Measurements from ENCODE around the gene PPTC7. TPM values are rescaled to one million over a fixed set of nuclear protein-coding genes. Genes with fewer than 3 reads are reported as not detected.

The PPTC7 gene
- total RNA-seq, 2 experiments from 2014 or later, result 25.7 to 29.2 TPM

DNA sequence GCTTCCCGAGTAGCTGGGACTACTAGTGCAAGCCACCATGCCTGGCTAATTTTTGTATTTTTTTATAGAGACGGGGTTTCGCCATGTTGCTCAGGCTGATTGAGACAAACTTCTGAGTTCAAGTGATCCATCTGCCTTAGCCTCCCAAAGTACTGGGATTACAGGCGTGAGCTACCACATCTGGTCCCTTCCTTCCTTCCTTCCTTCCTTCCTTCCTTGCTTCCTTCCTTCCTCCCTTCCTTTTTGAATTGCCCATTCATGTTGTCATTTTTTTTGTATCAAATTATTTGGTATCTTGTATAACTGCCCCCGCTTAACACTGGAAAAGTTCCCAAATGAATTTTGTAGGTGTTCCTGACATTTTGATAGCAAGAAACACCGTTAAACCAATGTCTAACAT, 69.3 kb downstream of the PPTC7 start:
- CTCF ChIA-PET, result interaction anchor here (0.5 to 2.7 kb wide), 6 partner anchors 11 to 88 kb away, joined by 3 to 11 read pairs (median 8); partner anchors contain the start of genes FAM216A, RAD9B and VPS29

DNA sequence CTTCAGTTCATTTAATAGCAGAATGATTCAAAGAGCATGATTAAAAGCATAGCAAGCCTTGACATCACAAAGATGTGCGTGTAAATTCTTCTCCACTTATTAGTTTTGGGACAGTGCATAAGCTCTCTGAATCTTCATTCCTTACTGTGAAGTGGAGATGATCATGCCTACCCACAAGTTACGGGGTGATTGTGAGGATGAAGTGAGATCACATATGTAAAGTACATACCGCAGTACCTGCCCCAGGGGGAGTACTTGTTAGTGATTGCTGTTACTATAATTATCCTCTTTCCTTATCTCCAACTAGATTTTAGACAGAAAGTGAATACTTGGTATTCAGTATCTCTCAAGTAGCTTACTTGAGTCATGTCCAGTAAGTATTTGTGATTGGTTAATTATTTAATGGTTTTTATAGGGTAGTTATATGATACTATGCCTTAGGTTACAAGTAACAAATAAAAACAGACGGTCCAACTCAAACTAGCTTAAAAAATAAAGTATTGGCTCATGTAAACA, 75.0 kb downstream of the PPTC7 start:
- CTCF ChIA-PET, result interaction anchor here (1.2 to 1.6 kb wide), 3 partner anchors 56 to 97 kb away, joined by 4 to 7 read pairs (median 4); no protein-coding TSS in a partner anchor
- H3K9me3 Mint-ChIP-seq, result no peaks in the 10 kb centered on the region
- H3K36me3 Mint-ChIP-seq (ENCODE audit: low read depth), result peaks cover 6% of the 10 kb centered on the region
- DNase-seq, result no peak
- no peak overlapping the region for H3K4me3 Mint-ChIP-seq
- POLR2A ChIA-PET, result no interaction called here
- H3K27ac Mint-ChIP-seq, result no peak overlapping the region
- H3K27me3 Mint-ChIP-seq, result no peaks in the 10 kb centered on the region
- peaks cover 4% of the 10 kb centered on the region for H3K4me1 Mint-ChIP-seq

More for the DNA sequence above, 69.3 kb downstream of the PPTC7 start:
- Mint-ChIP-seq H3K27ac (no peak overlapping the region), H3K4me1 (no peaks in the 10 kb centered on the region), H3K27me3 (no peaks in the 10 kb centered on the region), H3K9me3 (no peaks in the 10 kb centered on the region), H3K4me3 (no peak overlapping the region), H3K36me3 (ENCODE audit: low read depth) (no peaks in the 10 kb centered on the region)
- DNase-seq, result no peak
- POLR2A ChIA-PET, result no interaction called here

DNA sequence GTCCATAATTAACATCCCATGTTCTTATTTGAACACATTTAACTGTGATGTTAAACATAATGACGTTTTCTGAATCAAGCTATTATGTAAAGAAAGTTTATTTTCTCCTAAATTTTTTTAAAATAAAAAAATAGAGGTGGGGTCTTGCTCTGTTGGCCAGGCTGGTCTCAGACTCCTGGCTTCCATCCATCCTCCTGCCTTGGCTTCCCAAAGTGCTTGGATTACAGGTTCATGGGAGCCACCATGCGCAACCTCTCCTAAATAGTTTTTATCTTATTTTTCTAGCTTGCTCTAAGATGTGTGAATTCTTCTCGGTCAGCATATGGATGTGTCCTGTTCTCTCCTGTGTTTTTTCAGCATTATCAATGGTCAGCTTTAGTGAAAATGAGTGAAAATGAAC, 77.8 kb downstream of the PPTC7 start:
- Mint-ChIP-seq H3K4me3 (no peak overlapping the region), H3K27ac (no peak overlapping the region), H3K36me3 (ENCODE audit: low read depth) (peaks cover 23% of the 10 kb centered on the region), H3K9me3 (peaks cover 4% of the 10 kb centered on the region), H3K4me1 (peaks cover 20% of the 10 kb centered on the region), H3K27me3 (no peaks in the 10 kb centered on the region)
- DNase-seq, result no peak
- POLR2A ChIA-PET, result no interaction called here
- CTCF ChIA-PET, result interaction anchor here (1.4 to 2.9 kb wide), 2 partner anchors 55 to 74 kb away, joined by 3 to 7 read pairs; partner anchors contain the start of gene ARPC3

GRCh38 chr12:110503432-110503831, 79.7 kb downstream of the PPTC7 start:
- CTCF ChIA-PET, result interaction anchor here (1.3 to 2.9 kb wide), 6 partner anchors 10 to 112 kb away, joined by 3 to 10 read pairs (median 5); partner anchors contain the start of genes ARPC3 and TCTN1
- POLR2A ChIA-PET, result no interaction called here
- Mint-ChIP-seq H3K9me3 (peaks cover 4% of the 10 kb centered on the region), H3K27me3 (no peaks in the 10 kb centered on the region), H3K4me3 (no peak overlapping the region), H3K27ac (peak overlapping the region; percentile 96), H3K4me1 (peaks cover 39% of the 10 kb centered on the region), H3K36me3 (ENCODE audit: low read depth) (peaks cover 35% of the 10 kb centered on the region)
- DNase-seq, result no peak

GRCh38 chr12:110501752-110502738, 81.1 kb downstream of the PPTC7 start, which contains the start of the genes RAD9B and VPS29:
Gene RAD9B, plus strand, starts transcription at chr12:110502331. Its CDS starts 7 bp downstream, at chr12:110502338.
Gene VPS29, minus strand, starts transcription at chr12:110502111. Its CDS starts 60 bp downstream, at chr12:110502051.
- H3K4me3 Mint-ChIP-seq, result peak within 1 kb of the TSS; percentile 94
- H3K36me3 Mint-ChIP-seq (ENCODE audit: low read depth), result peaks cover 35% of the 10 kb centered on the region
- POLR2A ChIA-PET, result interaction anchor here (0.6 to 1.7 kb wide), 2 partner anchors 52 to 112 kb away, joined by 3 to 7 read pairs; partner anchors contain the start of genes ARPC3 and TCTN1
- H3K9me3 Mint-ChIP-seq, result peaks cover 4% of the 10 kb centered on the region
- CTCF ChIA-PET, result interaction anchor here (0.5 to 2.7 kb wide), 11 partner anchors 8 to 104 kb away, joined by 3 to 12 read pairs (median 4); partner anchors contain the start of genes ARPC3, FAM216A and GPN3
- H3K27ac Mint-ChIP-seq, result peak within 1 kb of the TSS; percentile 96
- DNase-seq, result peak; percentile 100
- no peaks in the 10 kb centered on the region for H3K27me3 Mint-ChIP-seq
- H3K4me1 Mint-ChIP-seq, result peaks cover 41% of the 10 kb centered on the region

DNA sequence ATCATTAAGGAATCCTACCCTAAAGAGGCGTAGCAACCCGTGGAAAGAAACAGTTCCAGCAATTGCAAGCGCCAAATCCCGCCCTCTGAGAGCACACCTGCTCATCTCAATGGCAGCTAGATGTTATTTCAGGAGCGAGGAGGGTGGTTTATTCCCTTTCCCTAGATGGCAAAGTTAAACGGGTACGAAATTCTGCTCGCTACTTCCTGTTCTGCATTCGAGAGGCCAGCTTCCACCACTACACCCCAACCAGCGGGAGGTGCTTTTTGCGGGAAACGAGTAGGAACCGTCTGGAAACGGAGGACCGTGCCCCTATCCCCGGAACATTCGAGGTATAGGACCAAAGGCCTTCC, 81.7 kb downstream of the PPTC7 start:
- Mint-ChIP-seq H3K4me1 (peaks cover 43% of the 10 kb centered on the region), H3K27ac (peak overlapping the region; percentile 96), H3K27me3 (no peaks in the 10 kb centered on the region), H3K36me3 (ENCODE audit: low read depth) (peaks cover 35% of the 10 kb centered on the region), H3K9me3 (peaks cover 4% of the 10 kb centered on the region), H3K4me3 (peak overlapping the region; percentile 94)
- ChIA-PET CTCF (interaction anchor here (1.3 to 2.5 kb wide), 5 partner anchors 9 to 52 kb away, joined by 3 to 12 read pairs (median 3); partner anchors contain the start of gene ARPC3), POLR2A (interaction anchor here (0.6 to 1.7 kb wide), 2 partner anchors 32 to 112 kb away, joined by 4 to 7 read pairs; partner anchors contain the start of gene TCTN1)
- peak; percentile 46 for DNase-seq

GRCh38 chr12:110498984-110499706, 84.0 kb downstream of the PPTC7 start:
- ChIA-PET POLR2A (no interaction called here), CTCF (interaction anchor here (0.6 to 1.2 kb wide), 3 partner anchors 9 to 767 kb away, joined by 3 to 5 read pairs (median 4); no protein-coding TSS in a partner anchor)
- Mint-ChIP-seq H3K4me3 (peak overlapping the region; percentile 12), H3K9me3 (peaks cover 4% of the 10 kb centered on the region), H3K27me3 (no peaks in the 10 kb centered on the region), H3K36me3 (ENCODE audit: low read depth) (peaks cover 50% of the 10 kb centered on the region), H3K4me1 (peaks cover 45% of the 10 kb centered on the region), H3K27ac (peak overlapping the region; percentile 25)
- no peak for DNase-seq

Other genes with a start within 250 kb of the PPTC7 start
- gene ANAPC7, start 179.6 kb downstream of the PPTC7 start, total RNA-seq, result 10 to 100 TPM; 61.8 to 67.7 TPM
- 100 to 1,000 TPM; 390 to 425 TPM for gene ARPC3, start 133.0 kb downstream of the PPTC7 start, total RNA-seq
- 10 to 100 TPM; 19.0 to 21.2 TPM for gene GPN3, start 115.1 kb downstream of the PPTC7 start, total RNA-seq
- gene FAM216A, start 114.5 kb downstream of the PPTC7 start, total RNA-seq, result 10 to 100 TPM; 14.6 to 17.5 TPM
- 100 to 1,000 TPM; 132 to 145 TPM for gene VPS29, start 81.2 kb downstream of the PPTC7 start, total RNA-seq
- gene RAD9B, start 81.0 kb downstream of the PPTC7 start, total RNA-seq, result under 1 TPM; 0.87 to 0.99 TPM
- 1 to 10 TPM; 4.3 to 5.2 TPM for gene TCTN1, start 30.8 kb upstream of the PPTC7 start, total RNA-seq
- 10 to 100 TPM; 16.0 to 18.7 TPM for gene HVCN1, start 105.8 kb upstream of the PPTC7 start, total RNA-seq
- gene PPP1CC, start 159.6 kb upstream of the PPTC7 start, total RNA-seq, result 100 to 1,000 TPM; 174 to 183 TPM

All from activated CD4-positive, alpha-beta T cell treated with anti-CD3 and anti-CD28 coated beads, Interleukin-2, amount 10 ng/mL, durations not matched to agents 7 days and 5 days (primary cell).